CD4-positive, alpha-beta T cell treated with Interferon gamma for 1 hour (primary cell): ENCODE results near the gene CHTF18.
"Not testable (repeated sequence)": the region's sequence is repeated elsewhere in the genome, so short reads cannot be mapped to it uniquely, and the experiment has no call there.

Source experiments
- DNase-seq: peaks from one replicate; pipeline ENCODE4 v3.0.0-alpha.2; 2020

The CHTF18 gene

GRCh38 chr16:832652-833336 is 44.4 kb downstream of the CHTF18 start:
- DNase-seq: no peak

- DNase-seq: no peak
These were observed 45.0 kb downstream of the CHTF18 start for GRCh38 chr16:833411-833810.

GRCh38 chr16:835373-835772 is 47.0 kb downstream of the CHTF18 start:
- DNase-seq: no peak

GRCh38 chr16:836221-836620 is 47.8 kb downstream of the CHTF18 start:
- DNase-seq: no peak

- DNase-seq: not testable (repeated sequence)
These were observed 48.4 kb downstream of the CHTF18 start for GRCh38 chr16:836822-837221.

GRCh38 chr16:838741-839140 is 50.3 kb downstream of the CHTF18 start:
- DNase-seq: no peak

- DNase-seq: no peak
These were observed 51.4 kb downstream of the CHTF18 start for GRCh38 chr16:839643-840408.

- no peak for DNase-seq
These were observed 52.4 kb downstream of the CHTF18 start for GRCh38 chr16:840561-841454.

- DNase-seq: no peak
These were observed 53.1 kb downstream of the CHTF18 start for GRCh38 chr16:841455-842060.

- no peak for DNase-seq
These were observed 53.6 kb downstream of the CHTF18 start for GRCh38 chr16:842061-842476.

GRCh38 chr16:842711-843560 is 54.5 kb downstream of the CHTF18 start:
- no peak for DNase-seq

GRCh38 chr16:843771-844170 is 55.4 kb downstream of the CHTF18 start:
- no peak for DNase-seq

GRCh38 chr16:844638-845350 is 56.4 kb downstream of the CHTF18 start:
- DNase-seq: no peak

- DNase-seq: no peak
These were observed 56.9 kb downstream of the CHTF18 start for GRCh38 chr16:845351-845745.

- no peak for DNase-seq
These were observed 58.7 kb downstream of the CHTF18 start for GRCh38 chr16:847151-847550.
